Measurements from ENCODE around the gene GPR15. TPM values are rescaled to one million over a fixed set of nuclear protein-coding genes. Genes with fewer than 3 reads are reported as not detected.

GPR15 gene
- under 1 TPM in 1 of 10 donors, not detected in 9; 0.70 TPM for polyA plus RNA-seq (ENCODE audit: insufficient read length in 10 of 10)
- long read RNA-seq, donor 1 = 0 reads
- long read RNA-seq, donor 2 = 0 reads
- long read RNA-seq, donor 3 = 0 reads
- long read RNA-seq, donor 4 = 0 reads
- long read RNA-seq, donor 5 = 0 reads
- long read RNA-seq, donor 6 = 0 reads
- long read RNA-seq, donor 7 = 0 reads
- long read RNA-seq, donor 8 = 0 reads
- long read RNA-seq, donor 9 = 0 reads

- no peak for DNase-seq
Observed at GRCh38 chr3:98531622-98532274, at the start of gene GPR15. GPR15 (plus strand) TSS chr3:98531978; CDS start chr3:98532034, 56 bp downstream.

GRCh38 chr3:98482717-98483482 is 48.9 kb upstream of the GPR15 start:
- DNase-seq = peak in 1 of 3 donors; percentile 0

- no peak for DNase-seq
Observed at GRCh38 chr3:98483626-98484025, 48.2 kb upstream of the GPR15 start.

GRCh38 chr3:98497381-98497780 is 34.4 kb upstream of the GPR15 start, which contains the start of gene OR5K2:
OR5K2 (plus strand) TSS chr3:98497681; CDS start chr3:98497681, 0 bp downstream.
- no peak for DNase-seq

- no peak for DNase-seq
Observed at GRCh38 chr3:98500019-98500418, 31.8 kb upstream of the GPR15 start.

- DNase-seq = no peak
Observed at GRCh38 chr3:98501270-98501669, 30.5 kb upstream of the GPR15 start.

- DNase-seq = no peak
Observed at GRCh38 chr3:98501863-98502576, 29.8 kb upstream of the GPR15 start.

GRCh38 chr3:98504539-98504938 is 27.2 kb upstream of the GPR15 start:
- no peak for DNase-seq

GRCh38 chr3:98508582-98508981 is 23.2 kb upstream of the GPR15 start:
- DNase-seq = no peak

GRCh38 chr3:98512576-98512975 is 19.2 kb upstream of the GPR15 start:
- no peak for DNase-seq

- DNase-seq = no peak
Observed at GRCh38 chr3:98513091-98513511, 18.7 kb upstream of the GPR15 start.

GRCh38 chr3:98513736-98514135 is 18.0 kb upstream of the GPR15 start:
- DNase-seq = no peak

GRCh38 chr3:98514948-98515347 is 16.8 kb upstream of the GPR15 start:
- no peak for DNase-seq

- no peak for DNase-seq
Observed at GRCh38 chr3:98518816-98519215, 13.0 kb upstream of the GPR15 start.

- DNase-seq = no peak
Observed at GRCh38 chr3:98519351-98519750, 12.4 kb upstream of the GPR15 start.

GRCh38 chr3:98521897-98522543 is 9.8 kb upstream of the GPR15 start:
- DNase-seq = peak in 2 of 3 donors; percentile 57 to 61

GRCh38 chr3:98522544-98523281 is 9.1 kb upstream of the GPR15 start, which contains the start of gene CLDND1:
CLDND1 (minus strand) TSS chr3:98522902; CDS start chr3:98521424, 1,478 bp downstream.
- DNase-seq = peak; percentile 98 to 99 (median 99)

- no peak for DNase-seq
Observed at GRCh38 chr3:98525494-98525893, 6.3 kb upstream of the GPR15 start.

- no peak for DNase-seq
Observed at GRCh38 chr3:98528474-98529346, 3.1 kb upstream of the GPR15 start.
